ENCODE measurements around the gene ARAP1.
"Not testable (repeated sequence)": the region's sequence is repeated elsewhere in the genome, so short reads cannot be mapped to it uniquely, and the experiment has no call there.

The ARAP1 gene

DNA sequence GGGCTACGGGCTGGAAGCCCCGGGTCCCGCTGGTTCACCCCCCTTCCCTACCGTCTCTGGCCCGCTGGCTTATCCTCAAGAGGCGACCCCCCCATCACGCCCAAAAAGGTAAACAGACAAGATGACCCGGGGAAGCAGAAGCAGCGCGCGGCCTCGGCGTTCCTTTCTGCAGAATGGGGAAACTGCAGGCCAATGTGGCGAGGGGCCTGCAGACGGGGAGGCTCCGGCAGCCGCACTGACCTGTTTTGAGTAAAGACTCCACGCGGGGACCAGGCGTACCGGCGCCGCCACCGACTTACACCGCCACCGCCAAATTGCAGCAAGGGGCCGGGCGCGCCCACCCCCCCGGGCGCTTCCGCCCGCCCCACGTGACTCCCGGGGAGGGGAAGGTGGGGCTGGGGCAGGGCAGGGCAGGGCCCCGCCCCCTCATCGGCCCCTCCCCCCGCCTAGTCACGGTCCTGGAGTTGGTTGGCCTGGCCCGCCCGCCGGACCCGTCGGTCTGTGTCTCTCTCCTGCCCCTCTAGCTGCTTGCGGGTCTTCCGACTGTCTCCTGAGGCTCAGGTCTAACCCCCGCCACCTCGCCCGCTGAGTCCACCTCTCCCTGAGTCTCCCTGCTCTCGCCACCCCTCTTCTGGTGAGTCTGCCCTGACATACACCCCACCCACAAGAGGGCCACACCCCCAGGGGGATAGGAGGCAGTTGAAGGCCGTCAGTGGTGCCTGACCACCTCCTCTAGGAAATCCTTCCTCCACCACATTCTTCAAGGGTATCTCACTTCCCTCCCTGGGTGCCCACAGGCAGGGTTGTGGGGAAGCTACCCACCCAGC is at the start of gene ARAP1:
TSS of gene ARAP1 (minus strand) at position 321 of the 827 bp plus-strand sequence. CDS start 25,280 bp downstream, outside the sequence.
- Mint-ChIP-seq H3K9me3 (no peaks in the 10 kb centered on the region), H3K36me3 (peaks cover 12% of the 10 kb centered on the region), H3K4me1 (peaks cover 52% of the 10 kb centered on the region), H3K4me3 (peak within 1 kb of the TSS; percentile 89), H3K27ac (peak within 1 kb of the TSS; percentile 94)
- DNase-seq (ENCODE audit: low spot score in 2 of 2) = peak; percentile 41 to 88
- ATAC-seq = peak; percentile 84

DNA sequence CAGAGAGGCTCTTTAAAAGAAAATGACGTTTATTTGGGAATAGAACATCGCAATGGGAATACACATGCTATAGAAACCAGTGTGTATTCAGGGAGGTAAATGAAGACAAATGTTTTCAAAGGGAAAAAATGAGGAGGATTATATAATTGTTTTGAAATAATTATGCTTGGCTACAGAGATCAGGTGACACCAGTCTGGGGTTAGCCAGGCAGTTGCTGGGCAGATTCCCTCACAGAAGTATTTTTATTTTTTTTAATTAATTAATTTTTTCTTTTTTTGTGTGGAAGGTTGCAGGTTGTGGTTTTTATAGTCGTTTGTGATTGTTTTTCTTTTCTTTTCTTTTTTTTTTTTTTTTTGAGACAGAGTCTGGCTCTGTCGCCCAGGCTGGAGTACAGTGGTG is 47.2 kb upstream of the ARAP1 start:
- no peak for DNase-seq (ENCODE audit: low spot score in 2 of 2)
- ATAC-seq = no peak
- no peak overlapping the region for H3K27ac Mint-ChIP-seq

DNA sequence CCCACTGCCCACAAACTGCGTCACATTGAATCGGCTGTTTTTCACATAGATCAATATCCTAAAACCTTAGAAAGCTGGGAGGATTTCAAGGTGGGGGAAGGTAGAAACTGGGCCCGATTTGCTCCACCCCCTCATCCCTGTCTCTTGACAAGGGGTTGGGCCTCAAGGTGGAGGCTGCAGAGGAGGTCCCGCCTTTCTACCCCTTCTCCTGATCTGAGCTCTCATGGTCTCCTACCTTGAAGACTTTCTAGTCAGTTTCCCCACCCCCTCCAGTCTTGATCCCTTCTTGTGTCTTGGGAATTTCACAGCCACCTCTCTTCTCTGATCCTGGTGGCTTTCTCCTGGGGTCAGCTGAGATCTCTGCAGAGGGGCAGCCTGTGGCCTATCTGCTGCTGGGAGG is 46.2 kb upstream of the ARAP1 start:
- ATAC-seq = no peak
- Mint-ChIP-seq H3K27ac (peak overlapping the region; percentile 21), H3K4me3 (no peak overlapping the region), H3K9me3 (no peaks in the 10 kb centered on the region), H3K4me1 (peaks cover 17% of the 10 kb centered on the region), H3K36me3 (peaks cover 8% of the 10 kb centered on the region)
- no peak for DNase-seq (ENCODE audit: low spot score in 2 of 2)

More for the DNA sequence above, 47.2 kb upstream of the ARAP1 start:
- Mint-ChIP-seq H3K4me1 (peaks cover 6% of the 10 kb centered on the region), H3K9me3 (no peaks in the 10 kb centered on the region), H3K36me3 (no peaks in the 10 kb centered on the region), H3K4me3 (no peak overlapping the region)

DNA sequence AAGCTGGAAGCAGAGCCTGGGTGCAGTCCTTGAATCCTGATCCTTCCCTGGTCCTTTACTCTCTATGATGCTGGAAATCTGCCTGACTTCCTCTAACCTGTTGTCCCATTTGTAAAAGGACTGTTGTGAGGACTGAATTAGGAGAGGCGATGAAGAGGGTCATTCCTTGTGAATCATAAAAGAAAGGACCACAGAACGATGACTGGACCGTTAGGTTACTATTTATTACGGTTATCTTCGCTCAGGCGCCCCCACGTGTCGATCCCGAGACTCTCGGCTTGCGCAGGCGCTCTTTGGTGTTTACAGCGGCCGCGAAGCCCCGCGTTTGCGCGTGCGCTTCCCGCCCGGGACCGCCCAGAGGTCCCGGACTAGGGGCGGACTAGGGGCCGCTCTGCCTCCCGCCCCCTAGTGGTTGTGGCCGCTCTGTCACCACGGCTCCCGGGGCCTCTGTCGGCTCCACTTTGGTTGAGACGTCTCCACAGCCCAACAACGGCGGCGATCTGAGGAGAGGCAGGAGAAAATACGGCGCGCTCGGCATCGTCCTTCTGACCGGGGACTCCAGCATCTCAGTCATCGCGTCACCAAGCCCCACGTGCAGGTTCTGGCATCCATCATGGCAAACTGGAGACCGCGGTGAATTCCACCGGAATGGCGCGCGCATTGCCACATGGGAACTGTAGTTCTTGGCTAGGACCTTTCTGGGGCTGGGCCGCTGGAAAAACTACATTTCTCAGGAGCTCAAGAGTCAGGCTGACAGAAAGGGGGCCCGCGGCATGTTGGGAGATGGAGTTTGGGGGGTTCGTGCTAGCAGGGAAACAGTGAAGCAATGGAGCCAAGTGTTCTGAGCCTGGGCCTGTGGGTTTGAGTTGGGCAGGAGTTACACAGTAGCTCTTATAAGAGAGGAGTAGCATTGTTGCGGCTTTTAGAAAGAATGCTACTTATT is 41.5 kb upstream of the ARAP1 start, which contains the start of gene STARD10:
TSS of gene STARD10 (minus strand) at position 623 of the 943 bp plus-strand sequence. CDS start 12,866 bp downstream, outside the sequence.
- Mint-ChIP-seq H3K4me1 (peaks cover 29% of the 10 kb centered on the region), H3K27ac (peak within 1 kb of the TSS; percentile 94), H3K4me3 (peak within 1 kb of the TSS; percentile 89), H3K36me3 (peaks cover 8% of the 10 kb centered on the region), H3K9me3 (no peaks in the 10 kb centered on the region)
- ATAC-seq = peak; percentile 96
- DNase-seq (ENCODE audit: low spot score in 2 of 2) = peak; percentile 95 to 97

DNA sequence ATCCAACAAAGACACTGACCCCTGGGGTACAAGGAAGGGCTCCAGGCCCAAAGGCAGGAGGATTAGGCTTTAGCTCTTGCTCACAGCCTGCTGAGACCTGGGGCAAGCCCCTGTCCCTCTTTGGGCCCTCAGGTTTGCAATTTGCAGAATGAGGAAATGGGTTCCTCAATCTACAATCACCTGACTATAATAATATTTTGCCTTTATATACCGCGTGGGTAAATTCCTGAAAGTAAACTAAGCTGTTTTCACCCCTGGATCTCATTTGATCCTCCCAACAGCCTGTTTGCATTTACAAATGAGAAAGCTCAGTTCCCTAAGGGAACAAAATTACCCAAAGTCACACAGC is 40.8 kb upstream of the ARAP1 start:
- peaks cover 32% of the 10 kb centered on the region for H3K4me1 Mint-ChIP-seq
- peaks cover 8% of the 10 kb centered on the region for H3K36me3 Mint-ChIP-seq

DNA sequence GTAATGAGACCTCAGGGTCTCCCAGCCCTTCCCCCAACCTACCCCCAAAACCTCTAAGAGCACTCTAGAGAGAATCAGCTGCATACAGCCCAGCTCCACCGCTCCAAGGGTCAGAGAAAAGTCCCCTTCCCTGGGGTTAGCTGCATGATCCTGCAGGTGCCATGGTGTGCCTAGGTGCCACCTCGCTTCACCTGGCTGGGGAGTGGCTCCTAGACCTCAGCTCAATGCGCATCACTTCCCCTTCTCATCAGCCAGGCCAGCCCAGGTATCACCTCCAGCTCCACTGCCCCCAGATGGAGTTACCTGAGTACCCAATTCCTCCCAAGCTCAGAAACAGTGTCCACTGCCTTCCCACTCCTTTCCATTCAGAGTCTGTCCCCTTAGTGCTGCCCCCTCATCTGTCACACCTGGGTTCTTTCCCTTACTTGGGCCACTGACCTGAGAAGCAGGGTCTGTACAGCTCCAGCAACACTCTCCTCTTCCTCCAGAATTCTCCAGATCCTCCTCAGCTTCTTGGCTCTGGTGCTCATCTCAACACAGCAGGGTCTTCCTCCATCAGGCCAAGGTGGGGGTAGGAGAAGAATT is 40.3 kb upstream of the ARAP1 start:
- ATAC-seq (no peak), DNase-seq (ENCODE audit: low spot score in 2 of 2) (no peak)
- Mint-ChIP-seq H3K27ac (peak overlapping the region; percentile 94), H3K36me3 (peaks cover 8% of the 10 kb centered on the region), H3K4me1 (peaks cover 37% of the 10 kb centered on the region), H3K9me3 (no peaks in the 10 kb centered on the region), H3K4me3 (peak overlapping the region; percentile 89)

More for the DNA sequence above, 40.8 kb upstream of the ARAP1 start:
- Mint-ChIP-seq H3K4me3 (peak overlapping the region; percentile 89), H3K9me3 (no peaks in the 10 kb centered on the region), H3K27ac (peak overlapping the region; percentile 94)
- ATAC-seq = no peak
- DNase-seq (ENCODE audit: low spot score in 2 of 2) = no peak

DNA sequence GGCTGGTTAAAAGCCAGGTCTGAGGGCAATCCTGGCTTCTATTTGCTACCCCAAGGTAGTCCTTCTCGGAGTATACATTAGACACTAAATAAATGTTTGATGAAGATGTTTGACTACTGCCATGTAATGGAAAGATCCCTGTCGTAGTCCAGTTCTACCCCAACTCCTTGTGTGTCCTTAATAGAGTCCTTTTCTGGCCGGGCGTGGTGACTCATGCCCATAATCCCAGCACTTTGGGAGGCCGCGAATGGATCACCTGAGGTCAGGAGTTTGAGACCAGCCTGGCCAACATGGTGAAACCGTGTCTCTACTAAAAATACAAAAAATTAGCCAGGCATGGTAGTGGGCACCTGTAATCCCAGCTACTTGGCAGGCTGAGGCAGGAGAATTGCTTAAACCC is 39.0 kb upstream of the ARAP1 start:
- not testable (repeated sequence) for H3K27ac Mint-ChIP-seq; H3K36me3 Mint-ChIP-seq; H3K4me3 Mint-ChIP-seq; ATAC-seq; DNase-seq (ENCODE audit: low spot score in 2 of 2); H3K9me3 Mint-ChIP-seq
- peaks cover 40% of the 10 kb centered on the region for H3K4me1 Mint-ChIP-seq

DNA sequence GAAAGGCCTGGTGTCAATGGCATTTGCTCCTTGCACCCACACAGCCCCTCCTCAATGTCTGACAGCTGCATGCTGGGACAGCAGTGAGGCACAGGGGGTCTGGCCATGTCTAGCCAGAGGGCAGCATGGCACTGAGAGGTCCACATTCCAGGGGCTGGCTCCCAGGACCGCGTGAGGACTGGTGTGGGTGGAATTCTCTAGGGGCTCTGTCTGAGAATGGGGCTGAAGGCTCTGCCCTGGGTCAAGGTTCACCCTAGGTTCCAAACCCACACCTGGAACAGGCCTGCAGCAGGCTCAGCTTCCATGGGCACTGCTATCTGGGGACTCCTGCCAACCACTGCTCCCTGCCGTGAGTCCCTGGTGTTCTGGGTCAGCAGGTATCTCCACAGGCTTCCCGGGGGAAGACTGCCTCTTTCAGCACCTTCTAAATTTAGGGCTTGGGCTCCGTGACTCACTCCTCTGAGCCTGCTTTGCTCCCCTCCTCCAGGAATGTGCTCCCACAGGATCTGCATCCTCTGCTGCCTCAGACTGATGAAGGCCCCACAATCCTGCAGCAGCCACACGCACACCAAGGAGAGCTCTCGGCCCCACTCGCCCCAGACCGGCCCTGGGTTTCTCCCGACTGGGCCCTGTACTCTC is 37.4 kb upstream of the ARAP1 start:
- no peak overlapping the region for H3K27ac Mint-ChIP-seq
- no peak for ATAC-seq
- peaks cover 36% of the 10 kb centered on the region for H3K4me1 Mint-ChIP-seq
- H3K36me3 Mint-ChIP-seq = peaks cover 8% of the 10 kb centered on the region
- H3K9me3 Mint-ChIP-seq = no peaks in the 10 kb centered on the region
- DNase-seq (ENCODE audit: low spot score in 2 of 2) = no peak
- no peak overlapping the region for H3K4me3 Mint-ChIP-seq

DNA sequence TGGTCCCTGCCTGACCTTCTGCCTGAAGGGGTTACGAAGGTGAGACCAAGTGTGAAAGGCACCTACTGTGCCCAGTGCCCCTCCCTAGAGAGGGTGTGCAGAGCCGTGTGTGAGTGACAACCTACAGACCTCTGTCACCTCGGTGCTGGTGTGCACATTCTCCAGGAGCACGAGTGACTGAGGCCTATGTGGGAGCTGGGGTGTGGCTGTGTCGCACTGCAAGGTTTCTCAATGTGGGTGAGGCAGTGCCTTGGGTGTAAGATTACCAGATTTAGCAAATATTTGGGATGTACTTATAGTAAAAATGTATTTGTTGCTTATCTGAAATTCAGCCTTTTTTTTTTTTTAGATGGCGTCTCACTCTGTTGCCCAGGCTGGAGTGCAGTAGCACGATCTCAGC is 36.0 kb upstream of the ARAP1 start:
- H3K27ac Mint-ChIP-seq = peak overlapping the region; percentile 87
- ATAC-seq (no peak), DNase-seq (ENCODE audit: low spot score in 2 of 2) (no peak)
- no peaks in the 10 kb centered on the region for H3K36me3 Mint-ChIP-seq
- H3K4me3 Mint-ChIP-seq = no peak overlapping the region
- H3K4me1 Mint-ChIP-seq = peaks cover 22% of the 10 kb centered on the region
- no peaks in the 10 kb centered on the region for H3K9me3 Mint-ChIP-seq

DNA sequence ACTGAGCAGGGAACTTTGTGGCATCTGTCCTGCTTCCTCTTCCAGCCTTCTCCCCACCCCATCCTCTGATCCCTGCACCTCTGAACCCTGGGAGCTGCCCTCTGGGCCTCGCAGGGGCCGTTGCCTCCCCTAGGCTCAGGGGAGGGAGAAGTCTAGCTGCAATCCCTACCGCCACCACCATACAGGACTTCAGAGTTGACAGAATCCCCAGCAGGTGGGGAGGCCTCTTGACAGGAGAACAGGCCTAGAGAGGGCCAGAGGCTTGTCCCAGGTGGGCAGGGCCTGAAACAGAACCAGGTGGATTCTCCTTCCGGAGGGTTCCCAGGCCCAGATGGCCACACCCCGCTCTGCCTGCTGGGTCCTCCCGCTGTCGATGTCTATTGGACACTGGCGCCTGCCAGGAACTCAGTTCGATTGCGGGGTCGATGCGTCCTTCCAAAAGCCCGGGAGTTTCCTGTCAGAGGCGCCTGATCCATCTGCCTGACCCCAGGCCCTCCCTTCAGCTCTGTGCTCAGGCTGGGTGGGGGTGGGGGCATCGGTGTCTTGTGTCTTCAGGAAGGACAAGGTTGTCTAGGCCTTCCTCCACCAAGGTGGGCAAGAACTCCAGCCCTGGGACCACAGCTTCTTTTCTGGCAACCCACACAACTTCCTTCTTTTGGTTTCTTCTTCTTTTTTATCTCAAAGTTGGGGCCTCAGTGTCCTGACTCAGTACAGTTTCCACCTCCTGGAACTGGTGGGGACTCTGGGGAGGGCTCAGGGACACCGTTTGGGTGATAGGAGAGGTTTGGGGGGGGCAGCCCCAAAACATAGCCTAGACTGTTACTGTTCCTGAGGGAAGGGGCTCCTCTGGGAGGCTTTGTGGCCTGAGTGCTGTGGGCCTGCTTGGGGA is 35.3 kb upstream of the ARAP1 start:
- peaks cover 21% of the 10 kb centered on the region for H3K4me1 Mint-ChIP-seq
- no peak overlapping the region for H3K4me3 Mint-ChIP-seq
- peak overlapping the region; percentile 87 for H3K27ac Mint-ChIP-seq
- ATAC-seq (peak; percentile 48), DNase-seq (ENCODE audit: low spot score in 2 of 2) (no peak)
- H3K36me3 Mint-ChIP-seq = no peaks in the 10 kb centered on the region
- no peaks in the 10 kb centered on the region for H3K9me3 Mint-ChIP-seq

DNA sequence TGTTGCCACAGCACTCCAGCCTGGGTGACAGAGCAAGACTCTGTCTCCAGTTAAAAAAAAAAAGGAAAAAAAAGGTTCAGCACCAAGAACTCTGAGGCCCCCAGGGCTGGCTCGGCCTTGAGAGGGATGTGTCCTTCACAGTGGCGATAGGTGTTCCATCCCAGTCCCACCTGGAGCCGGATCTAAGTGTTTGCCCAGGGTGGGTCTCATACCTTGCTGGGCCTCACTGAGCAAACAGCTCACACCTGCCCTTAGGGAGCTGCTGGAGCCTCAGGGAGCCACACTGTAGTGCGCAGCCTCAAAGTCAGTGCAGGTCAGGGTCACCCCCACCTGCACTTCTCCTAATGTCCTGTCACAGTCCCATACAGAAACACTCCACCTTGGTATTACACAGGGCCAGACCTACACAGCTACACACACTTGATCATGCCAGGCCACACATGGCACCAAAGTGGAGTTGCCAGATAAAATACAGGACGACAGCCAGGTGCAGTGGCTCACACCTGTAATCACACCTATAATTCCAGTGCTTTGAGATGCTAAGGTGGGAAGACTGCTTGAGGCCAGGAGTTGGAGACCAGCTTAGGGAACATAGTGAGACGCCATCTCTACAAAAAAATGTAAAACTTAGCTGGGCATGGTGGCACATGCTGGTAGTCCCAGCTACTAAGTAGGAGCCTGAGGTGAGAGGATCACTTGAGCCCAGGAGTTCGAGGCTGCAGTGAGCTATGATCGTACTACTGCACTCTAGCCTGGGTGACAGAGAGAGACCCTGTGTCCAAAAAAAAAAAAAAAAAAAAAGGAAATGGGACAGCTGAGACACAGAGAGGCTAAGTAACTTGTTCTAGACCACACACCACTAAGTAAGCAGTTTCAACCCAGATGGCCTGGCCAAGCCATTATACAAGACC is 34.4 kb upstream of the ARAP1 start:
- Mint-ChIP-seq H3K36me3 (peaks cover 5% of the 10 kb centered on the region), H3K4me1 (peaks cover 25% of the 10 kb centered on the region), H3K4me3 (no peak overlapping the region), H3K9me3 (no peaks in the 10 kb centered on the region), H3K27ac (peak overlapping the region; percentile 67)
- ATAC-seq (no peak), DNase-seq (ENCODE audit: low spot score in 2 of 2) (no peak)

DNA sequence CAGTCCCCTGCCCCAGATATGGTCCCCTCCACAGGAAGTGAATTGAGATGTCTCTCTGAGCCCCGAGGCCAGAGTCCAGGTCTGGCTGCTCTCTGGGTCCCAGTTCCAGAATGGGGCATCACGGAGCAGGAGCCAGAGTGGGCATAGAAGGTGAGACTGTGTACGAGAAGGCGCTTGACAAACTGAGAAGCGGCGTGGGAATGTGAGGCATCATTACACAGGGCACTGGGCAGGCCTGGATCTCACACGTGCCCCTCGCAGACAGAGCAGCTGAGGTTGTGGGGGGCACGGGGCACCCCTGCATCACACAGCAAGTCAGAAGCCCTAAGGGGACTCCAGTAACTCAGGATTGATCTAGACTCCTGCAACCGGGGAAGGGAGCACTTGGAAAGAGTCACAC is 32.5 kb upstream of the ARAP1 start:
- no peak overlapping the region for H3K4me3 Mint-ChIP-seq
- no peaks in the 10 kb centered on the region for H3K9me3 Mint-ChIP-seq
- peaks cover 6% of the 10 kb centered on the region for H3K36me3 Mint-ChIP-seq
- ATAC-seq = no peak
- no peak overlapping the region for H3K27ac Mint-ChIP-seq
- no peak for DNase-seq (ENCODE audit: low spot score in 2 of 2)
- peaks cover 36% of the 10 kb centered on the region for H3K4me1 Mint-ChIP-seq

DNA sequence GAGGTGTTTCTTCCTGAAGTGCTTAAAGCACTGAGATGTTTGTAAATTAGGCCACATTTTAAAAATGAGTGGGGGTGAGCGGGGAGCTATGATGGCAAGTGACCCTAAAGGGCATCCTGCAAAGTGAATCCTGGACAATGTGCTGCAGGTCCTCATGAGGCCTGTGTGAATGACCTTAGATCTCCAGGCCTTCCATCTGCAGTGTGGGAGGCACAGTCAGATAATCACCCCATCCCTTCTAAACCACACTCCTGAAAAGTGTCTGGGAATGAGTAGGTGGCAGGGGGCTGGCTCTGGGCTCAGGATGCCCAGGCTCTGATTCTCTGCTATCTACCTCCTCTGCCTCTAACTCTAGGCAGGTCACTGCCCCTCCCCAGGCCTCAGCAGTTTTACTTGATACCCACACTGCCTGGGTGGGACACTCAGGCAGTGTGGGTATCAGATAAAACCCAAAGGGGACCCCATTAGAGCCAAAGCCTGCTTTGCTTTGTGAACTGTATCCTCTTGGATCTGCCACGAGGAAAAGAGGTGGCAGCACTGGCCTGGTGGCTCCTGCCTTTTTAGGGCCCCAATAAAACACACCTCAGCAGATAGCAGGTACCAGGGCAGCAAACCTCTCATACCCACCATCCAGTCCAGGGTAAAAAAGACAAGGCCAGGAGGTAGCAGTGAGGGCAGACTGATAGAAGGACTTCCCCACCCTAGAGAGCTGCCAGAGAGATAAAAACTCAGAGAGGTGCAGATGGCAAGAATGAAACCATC is 31.1 kb upstream of the ARAP1 start:
- no peak for ATAC-seq
- DNase-seq (ENCODE audit: low spot score in 2 of 2) = no peak
- Mint-ChIP-seq H3K4me1 (peaks cover 40% of the 10 kb centered on the region), H3K36me3 (peaks cover 9% of the 10 kb centered on the region), H3K9me3 (no peaks in the 10 kb centered on the region), H3K27ac (no peak overlapping the region), H3K4me3 (peak overlapping the region; percentile 70)
